ENCODE results near the gene YPEL1. TPM values are rescaled to one million over a fixed set of nuclear protein-coding genes. Genes with fewer than 3 reads are reported as not detected.
"Not testable (repeated sequence)": the region's sequence is repeated elsewhere in the genome, so short reads cannot be mapped to it uniquely, and the experiment has no call there.

YPEL1 gene
- total RNA-seq, 1 donor, result 2.2 TPM

DNA sequence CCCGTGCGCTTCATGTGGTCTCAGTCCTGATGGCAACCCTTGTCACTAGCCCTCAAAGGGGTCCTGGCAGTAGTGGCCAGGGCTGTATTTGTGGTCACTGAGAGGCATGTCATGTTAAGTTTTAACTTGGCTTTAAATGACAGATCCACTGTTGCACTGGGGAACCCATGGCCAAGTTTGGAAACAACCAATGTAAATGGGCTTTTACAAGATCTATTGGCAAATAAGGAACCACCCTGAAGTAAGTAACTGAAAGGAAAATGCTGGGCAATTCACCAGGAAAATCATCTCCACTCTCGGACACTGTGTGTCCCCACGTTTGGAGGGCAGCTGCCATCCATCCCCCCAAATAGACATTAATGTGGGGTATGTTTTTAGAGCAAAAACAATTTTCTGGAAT lies 8.4 kb downstream of the YPEL1 start:
- no peak for DNase-seq (ENCODE audit: insufficient read length, low spot score, missing footprints)
- Histone ChIP-seq H3K4me1 (ENCODE audit: insufficient read depth, low read length) (no peaks in the 10 kb centered on the region), H3K27ac (ENCODE audit: low read depth, low read length) (no peak overlapping the region), H3K27me3 (ENCODE audit: insufficient read depth, low read length) (no peaks in the 10 kb centered on the region), H3K36me3 (ENCODE audit: insufficient read depth, low read length) (no peaks in the 10 kb centered on the region), H2AFZ (ENCODE audit: low read length) (no peak overlapping the region), H3K79me2 (ENCODE audit: insufficient read depth, low read length) (no peaks in the 10 kb centered on the region), H4K20me1 (ENCODE audit: insufficient read depth, low read length) (no peaks in the 10 kb centered on the region), H3K4me2 (ENCODE audit: insufficient read depth, low read length) (no peak overlapping the region), H3K4me3 (ENCODE audit: insufficient read depth, low read length) (no peak overlapping the region), H3K9me3 (ENCODE audit: low read depth, low read length) (no peaks in the 10 kb centered on the region)
- TF ChIP-seq, protein P1, sequence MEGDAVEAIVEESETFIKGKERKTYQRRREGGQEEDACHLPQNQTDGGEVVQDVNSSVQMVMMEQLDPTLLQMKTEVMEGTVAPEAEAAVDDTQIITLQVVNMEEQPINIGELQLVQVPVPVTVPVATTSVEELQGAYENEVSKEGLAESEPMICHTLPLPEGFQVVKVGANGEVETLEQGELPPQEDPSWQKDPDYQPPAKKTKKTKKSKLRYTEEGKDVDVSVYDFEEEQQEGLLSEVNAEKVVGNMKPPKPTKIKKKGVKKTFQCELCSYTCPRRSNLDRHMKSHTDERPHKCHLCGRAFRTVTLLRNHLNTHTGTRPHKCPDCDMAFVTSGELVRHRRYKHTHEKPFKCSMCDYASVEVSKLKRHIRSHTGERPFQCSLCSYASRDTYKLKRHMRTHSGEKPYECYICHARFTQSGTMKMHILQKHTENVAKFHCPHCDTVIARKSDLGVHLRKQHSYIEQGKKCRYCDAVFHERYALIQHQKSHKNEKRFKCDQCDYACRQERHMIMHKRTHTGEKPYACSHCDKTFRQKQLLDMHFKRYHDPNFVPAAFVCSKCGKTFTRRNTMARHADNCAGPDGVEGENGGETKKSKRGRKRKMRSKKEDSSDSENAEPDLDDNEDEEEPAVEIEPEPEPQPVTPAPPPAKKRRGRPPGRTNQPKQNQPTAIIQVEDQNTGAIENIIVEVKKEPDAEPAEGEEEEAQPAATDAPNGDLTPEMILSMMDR (IDR thresholded peaks at IDR 0.05; ENCODE audit: extremely low read depth, low read depth, low read length), result no peak

DNA sequence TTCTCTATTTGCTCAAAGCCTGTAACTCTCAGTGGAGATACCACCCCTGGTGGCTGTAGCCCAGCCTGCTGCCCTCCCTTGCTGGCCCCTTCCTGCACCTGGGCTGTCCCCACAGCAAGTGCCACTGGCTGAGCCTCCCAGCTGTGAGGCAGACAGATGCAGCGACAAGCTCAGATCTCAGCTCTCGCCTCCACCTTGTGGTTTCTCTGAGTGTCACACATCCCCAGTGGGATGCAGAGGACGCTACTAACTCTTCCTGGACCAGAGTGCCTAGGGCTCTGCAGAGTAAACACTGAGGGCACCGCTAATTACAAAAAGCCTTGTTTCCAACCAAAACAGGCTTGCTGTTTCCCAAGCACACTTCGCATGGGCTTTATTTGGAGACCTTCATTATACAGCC lies 8.9 kb downstream of the YPEL1 start:
- no peak overlapping the region for H2AFZ ChIP-seq (ENCODE audit: low read length)
- H3K27ac ChIP-seq (ENCODE audit: low read depth, low read length), result no peak overlapping the region
- DNase-seq (ENCODE audit: insufficient read length, low spot score, missing footprints), result no peak
- no peaks in the 10 kb centered on the region for H3K9me3 ChIP-seq (ENCODE audit: low read depth, low read length)
- TF ChIP-seq, protein P1 (IDR thresholded peaks at IDR 0.05; ENCODE audit: extremely low read depth, low read depth, low read length), result no peak
- H3K4me1 ChIP-seq (ENCODE audit: insufficient read depth, low read length), result no peaks in the 10 kb centered on the region
- H3K4me3 ChIP-seq (ENCODE audit: insufficient read depth, low read length), result no peak overlapping the region
- H4K20me1 ChIP-seq (ENCODE audit: insufficient read depth, low read length), result no peaks in the 10 kb centered on the region
- no peak overlapping the region for H3K4me2 ChIP-seq (ENCODE audit: insufficient read depth, low read length)
- H3K27me3 ChIP-seq (ENCODE audit: insufficient read depth, low read length), result no peaks in the 10 kb centered on the region
- no peaks in the 10 kb centered on the region for H3K79me2 ChIP-seq (ENCODE audit: insufficient read depth, low read length)
- H3K36me3 ChIP-seq (ENCODE audit: insufficient read depth, low read length), result no peaks in the 10 kb centered on the region

DNA sequence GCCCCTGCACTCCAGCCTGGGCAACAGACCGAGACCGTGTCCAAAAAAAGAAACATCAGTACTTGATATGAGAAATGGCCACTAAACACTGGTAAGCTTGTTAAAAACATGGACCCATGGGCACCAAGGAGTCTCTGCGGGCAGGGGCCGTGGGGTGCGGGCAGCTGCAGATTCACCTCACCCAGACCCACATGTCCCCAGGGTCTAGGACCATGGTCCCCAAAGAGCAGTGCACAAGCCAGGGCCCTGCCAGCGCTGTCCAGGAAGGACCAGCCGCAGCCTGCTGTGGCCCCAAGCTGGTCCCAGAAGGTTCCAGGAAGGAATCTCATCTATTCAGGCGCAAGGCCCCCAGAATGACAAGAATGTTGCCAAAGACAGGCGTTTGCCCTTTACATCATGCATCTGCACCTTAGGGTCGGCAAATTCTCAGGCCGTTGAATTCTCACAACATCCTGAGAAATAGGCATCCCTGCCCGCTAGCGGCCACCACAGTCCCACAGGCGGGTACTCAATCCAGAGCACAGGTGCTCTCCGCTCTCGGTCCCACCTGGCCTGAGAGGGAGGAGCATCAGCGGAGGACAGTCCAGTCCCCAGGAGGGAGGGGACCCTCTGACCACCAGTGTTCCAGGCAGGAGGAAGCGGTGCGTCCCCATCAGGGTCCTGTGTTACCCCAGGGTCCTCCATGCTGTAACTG lies 9.5 kb downstream of the YPEL1 start:
- DNase-seq (ENCODE audit: insufficient read length, low spot score, missing footprints), result no peak
- H2AFZ ChIP-seq (ENCODE audit: low read length), result no peak overlapping the region
- no peaks in the 10 kb centered on the region for H3K9me3 ChIP-seq (ENCODE audit: low read depth, low read length)
- TF ChIP-seq, protein P1 (IDR thresholded peaks at IDR 0.05; ENCODE audit: extremely low read depth, low read depth, low read length), result no peak
- H3K4me1 ChIP-seq (ENCODE audit: insufficient read depth, low read length), result no peaks in the 10 kb centered on the region
- no peak overlapping the region for H3K4me3 ChIP-seq (ENCODE audit: insufficient read depth, low read length)
- no peak overlapping the region for H3K27ac ChIP-seq (ENCODE audit: low read depth, low read length)
- H3K4me2 ChIP-seq (ENCODE audit: insufficient read depth, low read length), result no peak overlapping the region
- no peaks in the 10 kb centered on the region for H3K36me3 ChIP-seq (ENCODE audit: insufficient read depth, low read length)
- no peaks in the 10 kb centered on the region for H4K20me1 ChIP-seq (ENCODE audit: insufficient read depth, low read length)
- no peaks in the 10 kb centered on the region for H3K79me2 ChIP-seq (ENCODE audit: insufficient read depth, low read length)
- no peaks in the 10 kb centered on the region for H3K27me3 ChIP-seq (ENCODE audit: insufficient read depth, low read length)

- H3K9me3 ChIP-seq (ENCODE audit: low read depth, low read length); H3K27ac ChIP-seq (ENCODE audit: low read depth, low read length); H3K4me2 ChIP-seq (ENCODE audit: insufficient read depth, low read length); H3K4me3 ChIP-seq (ENCODE audit: insufficient read depth, low read length); H2AFZ ChIP-seq (ENCODE audit: low read length); H3K27me3 ChIP-seq (ENCODE audit: insufficient read depth, low read length); DNase-seq (ENCODE audit: insufficient read length, low spot score, missing footprints); H3K4me1 ChIP-seq (ENCODE audit: insufficient read depth, low read length); H4K20me1 ChIP-seq (ENCODE audit: insufficient read depth, low read length); H3K36me3 ChIP-seq (ENCODE audit: insufficient read depth, low read length); H3K79me2 ChIP-seq (ENCODE audit: insufficient read depth, low read length): not testable (repeated sequence)
These were observed 11.1 kb downstream of the YPEL1 start for GRCh38 chr22:21724496-21724895.

DNA sequence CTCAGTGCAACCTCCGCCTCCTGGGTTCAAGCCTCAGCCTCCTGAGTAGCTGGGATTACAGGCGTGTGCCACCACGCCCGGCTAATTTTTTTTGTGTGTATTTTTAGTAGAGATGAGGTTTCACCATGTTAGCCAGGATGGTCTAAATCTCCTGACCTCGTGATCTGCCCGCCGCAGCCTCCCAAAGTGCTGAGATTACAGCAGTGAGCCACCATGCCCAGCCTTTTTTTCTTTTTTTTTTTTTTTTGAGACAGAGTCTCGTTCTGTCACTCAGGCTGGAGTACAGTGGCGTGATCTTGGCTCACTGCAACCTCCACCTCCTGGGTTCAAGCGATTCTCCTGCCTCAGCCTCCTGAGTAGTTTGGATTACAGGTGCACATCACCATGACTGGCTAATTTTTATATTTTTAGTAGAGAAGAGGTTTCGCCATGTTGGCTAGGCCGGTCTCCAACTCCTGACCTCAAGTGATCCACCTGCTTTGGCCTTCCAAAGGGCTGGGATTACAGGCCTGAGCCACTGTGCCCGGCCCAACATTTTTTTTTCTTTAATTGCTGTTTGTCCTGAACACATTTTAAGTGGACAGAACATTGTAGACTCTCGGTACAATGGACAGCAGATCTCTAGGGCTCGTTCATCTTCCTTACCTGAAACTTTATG lies 14.3 kb downstream of the YPEL1 start:
- not testable (repeated sequence) for H3K27ac ChIP-seq (ENCODE audit: low read depth, low read length); H3K4me3 ChIP-seq (ENCODE audit: insufficient read depth, low read length); H3K9me3 ChIP-seq (ENCODE audit: low read depth, low read length); H3K27me3 ChIP-seq (ENCODE audit: insufficient read depth, low read length); H3K4me2 ChIP-seq (ENCODE audit: insufficient read depth, low read length); H2AFZ ChIP-seq (ENCODE audit: low read length); H3K79me2 ChIP-seq (ENCODE audit: insufficient read depth, low read length); H3K4me1 ChIP-seq (ENCODE audit: insufficient read depth, low read length); DNase-seq (ENCODE audit: insufficient read length, low spot score, missing footprints); H4K20me1 ChIP-seq (ENCODE audit: insufficient read depth, low read length); H3K36me3 ChIP-seq (ENCODE audit: insufficient read depth, low read length)

DNA sequence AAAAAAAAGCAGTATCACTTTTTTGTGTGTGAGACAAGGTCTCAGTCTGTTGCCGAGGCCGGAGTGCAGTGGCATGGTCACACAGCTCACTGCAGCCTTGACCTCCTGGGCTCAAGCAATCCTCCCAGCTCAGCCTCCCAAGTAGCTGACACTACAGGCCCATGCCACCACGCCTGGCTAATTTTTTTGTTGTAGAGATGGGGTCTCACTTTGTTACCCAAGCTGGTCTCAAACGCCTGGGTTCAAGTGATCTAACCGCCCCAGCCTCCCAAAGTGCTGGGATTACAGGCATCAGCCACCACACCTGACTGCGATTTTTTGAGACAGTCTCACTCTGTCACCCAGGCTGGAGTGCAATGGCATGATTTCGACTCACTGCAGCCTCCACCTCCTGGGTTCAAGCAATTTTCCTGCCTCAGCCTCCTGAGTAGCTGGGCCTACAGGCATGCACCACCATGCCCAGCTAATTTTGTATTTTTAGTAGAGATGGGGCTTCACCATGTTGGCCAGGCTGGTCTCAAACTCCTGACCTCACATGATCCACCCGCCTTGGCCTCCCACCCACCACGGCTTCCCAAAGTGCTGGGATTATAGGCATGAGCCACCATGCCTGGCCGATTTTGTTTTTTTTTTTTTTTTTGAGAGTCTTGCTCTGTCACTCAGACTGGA lies 15.3 kb downstream of the YPEL1 start:
- H3K4me2 ChIP-seq (ENCODE audit: insufficient read depth, low read length); H3K9me3 ChIP-seq (ENCODE audit: low read depth, low read length); H3K27me3 ChIP-seq (ENCODE audit: insufficient read depth, low read length); H4K20me1 ChIP-seq (ENCODE audit: insufficient read depth, low read length); H3K4me3 ChIP-seq (ENCODE audit: insufficient read depth, low read length); H3K79me2 ChIP-seq (ENCODE audit: insufficient read depth, low read length); H2AFZ ChIP-seq (ENCODE audit: low read length); H3K27ac ChIP-seq (ENCODE audit: low read depth, low read length); H3K4me1 ChIP-seq (ENCODE audit: insufficient read depth, low read length); H3K36me3 ChIP-seq (ENCODE audit: insufficient read depth, low read length); DNase-seq (ENCODE audit: insufficient read length, low spot score, missing footprints): not testable (repeated sequence)
